HepG2 (cell line): Measurements from ENCODE around the gene HAS3. TPM values are rescaled to one million over a fixed set of nuclear protein-coding genes. Genes with fewer than 3 reads are reported as not detected.

Source experiments
- ATAC-seq: fragments of 200-7000 bp; cut with Tn5 transposase; 3 replicates; pipeline ENCODE4 v1.9.1; 2020; ENCODE audit warnings: mild to moderate bottlenecking, moderate library complexity
- BruUV-seq: library from RNA; stranded (reverse); fragments of 400-500 nt; replicated peaks from 2 replicates; lab custom pipeline; 2021; lab: Mats Ljungman, UMichigan
- CTCF ChIA-PET: fragments of 300-600 bp; formaldehyde crosslinking; extraction: SDS; loops from one replicate; lab custom pipeline; 2021; ENCODE audit warnings: low total read pairs, inconsistent platforms, low intra/inter-chr PET ratio; lab: Yijun Ruan, JAX
- POLR2A ChIA-PET: fragments of 350-600 bp; sonication (Branson Sonifier 250); formaldehyde crosslinking; loops from one replicate; lab custom pipeline; 2020; ENCODE audit warnings: antibody characterized with exemption, inconsistent platforms; lab: Yijun Ruan, JAX
- DNase-seq: peaks from one replicate; pipeline ENCODE4 v3.0.0-alpha.2; 2015; ENCODE audit warnings: low spot score
- FAIRE-seq: peaks from 3 replicates; lab custom pipeline; 2011; peaks lifted over from hg19 to GRCh38; lab: Jason Lieb, UNC
- H2AFZ ChIP-seq: one replicate; pipeline ENCODE4 v1.6.1; 2011; ENCODE audit warnings: low read length, inconsistent platforms
- H3K27ac ChIP-seq: fragments of 300-600 bp; 3 replicates; pipeline ENCODE4 v1.8.0; 2011; ENCODE audit warnings: mixed run types, mild to moderate bottlenecking, mixed read lengths, low read length, inconsistent platforms; ENCODE audit not compliant: insufficient read depth; ENCODE audit errors: extremely low read length
- H3K27me3 ChIP-seq, 2 experiments: fragments of 200-600 bp in 1 of 2; 2 replicates in 1 of 2; 3 replicates in 1 of 2; pipeline versions ENCODE4 v1.6.0 to v1.8.0; 2011; ENCODE audit warnings: low read length in 2 of 2, mild to moderate bottlenecking in 2 of 2, moderate library complexity in 2 of 2, inconsistent platforms in 1 of 2; ENCODE audit not compliant: insufficient read depth in 2 of 2, control insufficient read depth in 1 of 2
- H3K36me3 ChIP-seq, 2 experiments: fragments of 200-600 bp in 1 of 2; replicated peaks in 1 of 2; 2 replicates in 1 of 2; 3 replicates in 1 of 2; pipeline versions ENCODE4 v1.5.1 to v1.8.0; 2011; ENCODE audit warnings: low read length in 2 of 2, inconsistent platforms in 1 of 2; ENCODE audit not compliant: insufficient read depth in 2 of 2, control insufficient read depth in 1 of 2
- H3K4me1 ChIP-seq: 2 replicates; pipeline ENCODE4 v1.5.1; 2012; ENCODE audit warnings: low read length, inconsistent platforms; ENCODE audit not compliant: insufficient read depth
- H3K4me2 ChIP-seq: 2 replicates; pipeline ENCODE4 v1.6.0; 2011; ENCODE audit warnings: low read depth, low read length, inconsistent platforms
- H3K4me3 ChIP-seq, 3 experiments: fragments of 200-600 bp in 1 of 3; sonication (generic), shearing (Covaris generic) in 1 of 3; replicated peaks in 1 of 3; 2 replicates each; pipeline ENCODE4 v1.5.1; 2011 to 2016; ENCODE audit warnings: low read length in 3 of 3, inconsistent platforms in 2 of 3, low read depth in 2 of 3, mild to moderate bottlenecking in 2 of 3, control low read depth in 1 of 3, mixed read lengths in 1 of 3; ENCODE audit not compliant: insufficient read depth in 1 of 3
- H3K79me2 ChIP-seq: one replicate; pipeline ENCODE4 v1.6.1; 2011; ENCODE audit warnings: low read length, inconsistent platforms; ENCODE audit not compliant: insufficient read depth
- H3K9ac ChIP-seq: 2 replicates; pipeline ENCODE4 v1.6.0; 2011; ENCODE audit warnings: mild to moderate bottlenecking, low read depth, low read length, inconsistent platforms; ENCODE audit not compliant: insufficient read depth
- H3K9me3 ChIP-seq: 2 replicates; pipeline ENCODE4 v1.5.1; 2012; ENCODE audit warnings: mild to moderate bottlenecking, low read length
- H4K20me1 ChIP-seq: 2 replicates; pipeline ENCODE4 v1.6.0; 2011; ENCODE audit warnings: inconsistent platforms, mild to moderate bottlenecking, low read length, moderate library complexity; ENCODE audit not compliant: insufficient read depth
- AGO1 ChIP-seq: fragments of 200-400 bp; formaldehyde crosslinking; IDR thresholded peaks from 2 replicates; pipeline ENCODE4 v1.6.1; 2017; ENCODE audit warnings: mild to moderate bottlenecking, low read depth, low read length, moderate library complexity; ENCODE audit not compliant: poor library complexity, severe bottlenecking
- BHLHE40 ChIP-seq: IDR thresholded peaks from 2 replicates; pipeline ENCODE4 v1.6.1; 2011; ENCODE audit warnings: low read length, improper control_type of control experiment
- CHD2 ChIP-seq: IDR thresholded peaks from 2 replicates; pipeline ENCODE4 v1.6.1; 2011; ENCODE audit warnings: low read depth, low read length, improper control_type of control experiment
- FOXJ3 ChIP-seq: sonication (generic); formaldehyde crosslinking; IDR thresholded peaks from 2 replicates; pipeline ENCODE4 v1.4.0; 2020; ENCODE audit warnings: missing genetic modification reagents, mild to moderate bottlenecking, borderline replicate concordance
- MAFF ChIP-seq: IDR thresholded peaks from 2 replicates; pipeline ENCODE4 v1.6.1; 2011; ENCODE audit warnings: low read depth, low read length, improper control_type of control experiment
- NCOA1 ChIP-seq: sonication (generic); formaldehyde crosslinking; IDR thresholded peaks from 2 replicates; pipeline ENCODE4 v1.9.0; 2021; ENCODE audit warnings: missing genetic modification reagents
- NFE2L2 ChIP-seq: fragments of 150-350 bp; IDR thresholded peaks from 2 replicates; pipeline ENCODE4 v1.6.1; 2014; ENCODE audit warnings: low read length
- RARG ChIP-seq: sonication (generic); formaldehyde crosslinking; IDR thresholded peaks from 2 replicates; pipeline ENCODE4 v1.4.0; 2020; ENCODE audit warnings: low read depth, mild to moderate bottlenecking, missing genetic modification reagents
- SALL2 ChIP-seq: sonication (generic); formaldehyde crosslinking; IDR thresholded peaks from 2 replicates; pipeline ENCODE4 v1.8.1; 2023; ENCODE audit warnings: mild to moderate bottlenecking, missing genetic modification reagents, inconsistent platforms
- SRF ChIP-seq: IDR thresholded peaks from 2 replicates; pipeline ENCODE4 v1.6.1; 2011; ENCODE audit warnings: mild to moderate bottlenecking, low read depth, low read length, moderate library complexity
- TFDP2 ChIP-seq: sonication (generic); formaldehyde crosslinking; IDR thresholded peaks from 2 replicates; pipeline ENCODE4 v1.4.0; 2020; ENCODE audit warnings: missing genetic modification reagents
- XRCC5 ChIP-seq: fragments of 200-400 bp; formaldehyde crosslinking; optimal IDR thresholded peaks from 2 replicates; pipeline ENCODE3; 2017; ENCODE audit warnings: mild to moderate bottlenecking, low read length
- ZNF235 ChIP-seq: sonication (generic); formaldehyde crosslinking; IDR thresholded peaks from 2 replicates; pipeline ENCODE4 v1.8.1; 2023; ENCODE audit warnings: mild to moderate bottlenecking, missing genetic modification reagents, borderline replicate concordance
- ZNF318 ChIP-seq: sonication (generic); formaldehyde crosslinking; IDR thresholded peaks from 2 replicates; pipeline ENCODE4 v1.4.0; 2020; ENCODE audit warnings: mild to moderate bottlenecking, missing genetic modification reagents
- ZNF44 ChIP-seq: sonication (generic); formaldehyde crosslinking; IDR thresholded peaks from 2 replicates; pipeline ENCODE4 v1.5.1; 2020; ENCODE audit warnings: mild to moderate bottlenecking, missing genetic modification reagents
- ZNF550 ChIP-seq: sonication (generic); formaldehyde crosslinking; IDR thresholded peaks from 2 replicates; pipeline ENCODE4 v1.4.0; 2020; ENCODE audit warnings: mild to moderate bottlenecking, missing genetic modification reagents, borderline replicate concordance
- ZNF556 ChIP-seq: sonication (generic); formaldehyde crosslinking; IDR thresholded peaks from 2 replicates; pipeline ENCODE4 v1.4.0; 2020; ENCODE audit warnings: mild to moderate bottlenecking, missing genetic modification reagents, borderline replicate concordance
- ZNF577 ChIP-seq: sonication (generic); formaldehyde crosslinking; IDR thresholded peaks from 2 replicates; pipeline ENCODE4 v1.4.0; 2020; ENCODE audit warnings: mild to moderate bottlenecking, low read depth, missing genetic modification reagents, borderline replicate concordance
- WGBS: methylation state at CpG from one replicate; pipeline ENCODE4 v1.1.6; 2017; ENCODE audit warnings: low lambda C conversion rate; 5-methylcytosine and 5-hydroxymethylcytosine counted together
- in situ Hi-C: cut with HindIII; loops from 2 replicates; pipeline ENCODE4 v1.10.0; 2017; ENCODE audit warnings: low pct_unique_long_range_greater_than_20kb; ENCODE audit not compliant: extremely low pct_ligation_motif_present
- intact Hi-C: fragments of 100-400 bp; cut with micrococcal nuclease; formaldehyde crosslinking; loops from one replicate; pipeline ENCODE4 v1.10.0; 2022; ENCODE audit not compliant: unreplicated experiment
- polyA plus RNA-seq, 8 experiments: library from polyadenylated mRNA; depleted of rRNA in 3 of 8; stranded (reverse) in 7 of 8; unstranded in 1 of 8; fragments of >200 nt; fragmentation: Illumina TruSeq in 4 of 8; extraction: Trizol in 4 of 8; gene quantifications; 2 replicates each; pipeline versions ENCODE4 v1.2.1 to v1.2.3, GENCODE V29; 2011 to 2016; ENCODE audit warnings: low read depth in 4 of 8, missing spikeins in 1 of 8, mixed read lengths in 1 of 8; ENCODE audit not compliant: insufficient read depth in 1 of 8
- total RNA-seq, 5 experiments: library from RNA; depleted of rRNA; stranded (reverse); fragments of >200 nt; fragmentation: Illumina TruSeq; extraction: Trizol; gene quantifications; 2 replicates each; pipeline ENCODE4 v1.2.3, GENCODE V29; 2016; ENCODE audit warnings: low read depth in 1 of 5

HAS3 gene
- total and polyA plus RNA-seq, 2 of the 13 experiments (the other 11 are each of a cell fraction or from before 2014, with no cell fraction given): 0.04 to 0.30 TPM

- CTCF ChIA-PET: no interaction called here
- Histone ChIP-seq H3K9ac (no peak overlapping the region), H3K79me2 (no peaks in the 10 kb centered on the region), H3K4me1 (peaks cover 12% of the 10 kb centered on the region), H3K9me3 (no peaks in the 10 kb centered on the region), H4K20me1 (no peaks in the 10 kb centered on the region), H3K4me3 (no peak overlapping the region), H3K36me3 (no peaks in the 10 kb centered on the region; a peak in 1 of 5 replicates), H3K4me2 (no peak overlapping the region), H3K27me3 (no peaks in the 10 kb centered on the region), H3K27ac (no peak overlapping the region), H2AFZ (no peak overlapping the region)
- intact Hi-C loops: no loop called here
- in situ Hi-C loops: no loop called here
- BruUV-seq: no TSS peak
- FAIRE-seq (no peak), DNase-seq (no peak), ATAC-seq (no peak)
- WGBS: 95% methylated on average over 2 of the region's 2 CpGs
- POLR2A ChIA-PET: no interaction called here
- no peak for TF ChIP-seq CHD2
- TF ChIP-seq SRF: no peak
- TF ChIP-seq ZNF318 (CRISPR knock-in tag): no peak
- TF ChIP-seq NFE2L2: no peak
- no peak for TF ChIP-seq SALL2
- no peak for TF ChIP-seq FOXJ3
- no peak for TF ChIP-seq NCOA1
- no peak for TF ChIP-seq ZNF556 (CRISPR knock-in tag)
- TF ChIP-seq ZNF44: no peak
- TF ChIP-seq ZNF550 (CRISPR knock-in tag): no peak
- TF ChIP-seq AGO1: no peak
- TF ChIP-seq ZNF235: no peak
- TF ChIP-seq RARG (CRISPR knock-in tag): no peak
- TF ChIP-seq ZNF577 (CRISPR knock-in tag): no peak
- no peak for TF ChIP-seq TFDP2 (CRISPR knock-in tag)
- no peak for TF ChIP-seq XRCC5
- TF ChIP-seq BHLHE40: no peak
- no peak for TF ChIP-seq MAFF
Observed at GRCh38 chr16:69079697-69080096, 25.8 kb upstream of the HAS3 start.
